ENCODE results near the gene YY1. TPM values are rescaled to one million over a fixed set of nuclear protein-coding genes. Genes with fewer than 3 reads are reported as not detected.

YY1 gene
- total RNA-seq, 1 donor from 2014 or later, result 70.0 TPM

DNA sequence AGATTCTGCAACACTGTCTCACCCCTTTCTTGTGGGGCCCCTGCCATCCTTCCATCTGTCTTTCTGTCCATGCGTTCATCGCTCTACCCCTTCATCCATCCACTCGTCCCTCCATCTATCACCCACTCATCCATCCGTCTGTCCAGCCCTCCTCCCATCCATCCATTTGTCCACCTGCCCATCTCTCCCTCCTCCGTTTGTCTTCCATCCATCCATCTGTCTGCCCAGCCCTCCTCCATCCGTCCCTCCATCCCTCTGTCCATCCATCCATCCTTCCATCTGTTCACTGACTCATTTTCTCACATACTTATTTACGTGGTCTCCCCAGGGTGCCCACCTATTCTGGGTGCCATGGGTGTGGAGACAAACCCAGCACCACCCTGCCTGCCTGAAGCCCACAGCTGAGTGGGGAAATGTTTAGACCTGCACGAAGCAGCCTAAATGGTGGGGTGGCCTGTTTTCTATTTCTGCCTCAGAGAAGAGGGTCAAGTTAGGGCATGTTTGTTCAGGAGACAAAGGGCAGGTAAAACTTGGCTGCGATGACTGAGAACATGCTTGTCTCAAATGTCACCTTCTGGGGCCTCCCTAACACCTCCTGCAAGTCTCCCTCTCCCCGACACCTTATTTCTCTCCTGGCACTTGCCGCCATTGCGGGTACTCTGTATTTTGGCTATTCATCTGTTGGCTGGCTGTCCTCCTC lies 81.4 kb downstream of the YY1 start:
- Mint-ChIP-seq H3K27ac (ENCODE audit: unreplicated experiment) (no peak overlapping the region), H3K4me3 (ENCODE audit: unreplicated experiment) (no peak overlapping the region), H3K9me3 (ENCODE audit: low read depth) (no peaks in the 10 kb centered on the region), H3K27me3 (ENCODE audit: low read depth) (no peaks in the 10 kb centered on the region), H3K36me3 (ENCODE audit: low read depth) (no peaks in the 10 kb centered on the region), H3K4me1 (ENCODE audit: low read depth) (peaks cover 2% of the 10 kb centered on the region)
- TF ChIP-seq, protein P1, sequence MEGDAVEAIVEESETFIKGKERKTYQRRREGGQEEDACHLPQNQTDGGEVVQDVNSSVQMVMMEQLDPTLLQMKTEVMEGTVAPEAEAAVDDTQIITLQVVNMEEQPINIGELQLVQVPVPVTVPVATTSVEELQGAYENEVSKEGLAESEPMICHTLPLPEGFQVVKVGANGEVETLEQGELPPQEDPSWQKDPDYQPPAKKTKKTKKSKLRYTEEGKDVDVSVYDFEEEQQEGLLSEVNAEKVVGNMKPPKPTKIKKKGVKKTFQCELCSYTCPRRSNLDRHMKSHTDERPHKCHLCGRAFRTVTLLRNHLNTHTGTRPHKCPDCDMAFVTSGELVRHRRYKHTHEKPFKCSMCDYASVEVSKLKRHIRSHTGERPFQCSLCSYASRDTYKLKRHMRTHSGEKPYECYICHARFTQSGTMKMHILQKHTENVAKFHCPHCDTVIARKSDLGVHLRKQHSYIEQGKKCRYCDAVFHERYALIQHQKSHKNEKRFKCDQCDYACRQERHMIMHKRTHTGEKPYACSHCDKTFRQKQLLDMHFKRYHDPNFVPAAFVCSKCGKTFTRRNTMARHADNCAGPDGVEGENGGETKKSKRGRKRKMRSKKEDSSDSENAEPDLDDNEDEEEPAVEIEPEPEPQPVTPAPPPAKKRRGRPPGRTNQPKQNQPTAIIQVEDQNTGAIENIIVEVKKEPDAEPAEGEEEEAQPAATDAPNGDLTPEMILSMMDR (IDR thresholded peaks at IDR 0.05), result no peak
- no peak for DNase-seq (ENCODE audit: low spot score)

- Mint-ChIP-seq H3K4me3 (ENCODE audit: unreplicated experiment) (no peak overlapping the region), H3K9me3 (ENCODE audit: low read depth) (no peaks in the 10 kb centered on the region), H3K27ac (ENCODE audit: unreplicated experiment) (no peak overlapping the region), H3K27me3 (ENCODE audit: low read depth) (no peaks in the 10 kb centered on the region), H3K36me3 (ENCODE audit: low read depth) (no peaks in the 10 kb centered on the region), H3K4me1 (ENCODE audit: low read depth) (peaks cover 2% of the 10 kb centered on the region)
- DNase-seq (ENCODE audit: low spot score), result no peak
- TF ChIP-seq, protein P1 (IDR thresholded peaks at IDR 0.05), result no peak
These were observed 82.7 kb downstream of the YY1 start for GRCh38 chr14:100321473-100322137.

GRCh38 chr14:100322138-100322957 lies 83.4 kb downstream of the YY1 start:
- TF ChIP-seq, protein P1 (IDR thresholded peaks at IDR 0.05), result no peak
- Mint-ChIP-seq H3K4me3 (ENCODE audit: unreplicated experiment) (no peak overlapping the region), H3K9me3 (ENCODE audit: low read depth) (no peaks in the 10 kb centered on the region), H3K27me3 (ENCODE audit: low read depth) (no peaks in the 10 kb centered on the region), H3K27ac (ENCODE audit: unreplicated experiment) (no peak overlapping the region), H3K4me1 (ENCODE audit: low read depth) (peaks cover 2% of the 10 kb centered on the region), H3K36me3 (ENCODE audit: low read depth) (no peaks in the 10 kb centered on the region)
- no peak for DNase-seq (ENCODE audit: low spot score)

- no peaks in the 10 kb centered on the region for H3K36me3 Mint-ChIP-seq (ENCODE audit: low read depth)
- H3K9me3 Mint-ChIP-seq (ENCODE audit: low read depth), result no peaks in the 10 kb centered on the region
- H3K4me1 Mint-ChIP-seq (ENCODE audit: low read depth), result peaks cover 2% of the 10 kb centered on the region
- TF ChIP-seq, protein P1 (IDR thresholded peaks at IDR 0.05), result no peak
- H3K27me3 Mint-ChIP-seq (ENCODE audit: low read depth), result no peaks in the 10 kb centered on the region
- no peak for DNase-seq (ENCODE audit: low spot score)
- H3K4me3 Mint-ChIP-seq (ENCODE audit: unreplicated experiment), result no peak within 1 kb of the TSS
- no peak within 1 kb of the TSS for H3K27ac Mint-ChIP-seq (ENCODE audit: unreplicated experiment)
These were observed 84.4 kb downstream of the YY1 start, which contains the start of gene SLC25A47 for GRCh38 chr14:100323121-100323941. TSS of gene SLC25A47 (plus strand) at chr14:100323339. CDS start at chr14:100323415, 76 bp downstream.

Measured in chondrocyte (in vitro differentiated cells).